BJ (cell line): ENCODE measurements around the gene DRC7. TPM values are rescaled to one million over a fixed set of nuclear protein-coding genes. Genes with fewer than 3 reads are reported as not detected.
"Not testable (repeated sequence)": the region's sequence is repeated elsewhere in the genome, so short reads cannot be mapped to it uniquely, and the experiment has no call there.

Source experiments
- CTCF ChIA-PET: fragments of 350-600 bp; formaldehyde crosslinking; extraction: SDS; loops from one replicate; lab custom pipeline; 2021; ENCODE audit warnings: antibody characterized with exemption, inconsistent platforms; lab: Yijun Ruan, JAX
- POLR2A ChIA-PET: fragments of 300-600 bp; sonication (Branson Sonifier 250); formaldehyde crosslinking; extraction: SDS; loops from one replicate; lab custom pipeline; 2021; ENCODE audit warnings: antibody characterized with exemption; lab: Charles Lee
- DNase-seq: peaks from one replicate; pipeline ENCODE4 v3.0.0-alpha.2; 2011; ENCODE audit warnings: low read depth
- H3K27me3 ChIP-seq: 2 replicates; pipeline ENCODE4 v1.6.0; 2011; ENCODE audit warnings: low read length; ENCODE audit not compliant: control insufficient read depth, insufficient read depth
- H3K36me3 ChIP-seq: 2 replicates; pipeline ENCODE4 v1.5.1; 2011; ENCODE audit warnings: low read length; ENCODE audit not compliant: control insufficient read depth, insufficient read depth
- H3K4me3 ChIP-seq: 2 replicates; pipeline ENCODE4 v1.5.1; 2011; ENCODE audit warnings: low read depth, mild to moderate bottlenecking, control low read depth, low read length
- CTCF ChIP-seq: IDR thresholded peaks from 2 replicates; pipeline ENCODE4 v1.5.1; 2011; ENCODE audit warnings: low read depth, mild to moderate bottlenecking, control low read depth, inconsistent platforms, low read length, moderate library complexity; ENCODE audit not compliant: insufficient read depth
- polyA plus RNA-seq: library from polyadenylated mRNA; depleted of rRNA; stranded (reverse); fragments of >200 nt; gene quantifications from 2 replicates; pipeline ENCODE4 v1.2.3, GENCODE V29; 2011

Gene DRC7
- polyA plus RNA-seq, 1 experiment, result not detected

DNA sequence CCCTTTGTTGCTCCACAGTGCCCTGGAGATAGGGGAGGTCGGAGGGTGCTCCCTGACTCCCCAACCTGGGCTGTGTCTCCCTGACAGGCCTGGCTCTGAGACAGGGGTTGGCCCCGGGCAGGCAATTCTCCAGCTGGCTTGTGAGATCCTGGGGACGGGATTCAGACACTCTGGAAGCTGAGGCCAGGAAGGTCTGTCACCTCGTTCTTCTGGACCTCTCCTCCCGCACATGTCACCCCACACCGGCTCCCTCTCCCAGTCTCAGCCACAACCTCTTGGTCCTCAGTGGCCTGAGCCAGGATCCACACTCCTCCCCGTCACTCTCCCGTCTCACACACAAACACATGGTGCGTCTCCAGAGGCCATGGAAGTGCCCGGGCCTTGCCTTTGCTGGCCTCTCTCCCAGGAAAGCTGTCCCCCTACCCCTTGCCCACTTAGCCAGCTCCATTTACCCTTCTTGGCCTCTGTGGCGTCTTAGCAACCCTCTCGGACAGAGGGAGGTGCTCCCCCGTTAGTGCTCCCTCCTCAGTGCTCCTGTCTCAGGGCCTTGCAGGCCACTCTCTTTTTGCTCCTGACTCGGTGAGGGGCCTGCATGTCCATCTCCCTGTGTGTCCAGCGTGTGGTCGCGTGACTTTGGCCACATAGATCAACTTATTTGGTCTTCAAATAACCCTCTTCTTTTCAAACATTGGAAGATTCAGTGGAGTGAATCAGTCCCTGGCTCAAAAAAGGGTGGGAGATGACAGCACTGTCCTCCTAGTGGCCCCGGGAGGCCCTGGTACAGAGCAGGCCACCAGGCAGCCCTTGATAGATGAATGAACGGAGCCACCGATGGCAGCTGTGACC, 25.8 kb upstream of the DRC7 start:
- CTCF ChIA-PET, result no interaction called here
- no peak for DNase-seq

DNA sequence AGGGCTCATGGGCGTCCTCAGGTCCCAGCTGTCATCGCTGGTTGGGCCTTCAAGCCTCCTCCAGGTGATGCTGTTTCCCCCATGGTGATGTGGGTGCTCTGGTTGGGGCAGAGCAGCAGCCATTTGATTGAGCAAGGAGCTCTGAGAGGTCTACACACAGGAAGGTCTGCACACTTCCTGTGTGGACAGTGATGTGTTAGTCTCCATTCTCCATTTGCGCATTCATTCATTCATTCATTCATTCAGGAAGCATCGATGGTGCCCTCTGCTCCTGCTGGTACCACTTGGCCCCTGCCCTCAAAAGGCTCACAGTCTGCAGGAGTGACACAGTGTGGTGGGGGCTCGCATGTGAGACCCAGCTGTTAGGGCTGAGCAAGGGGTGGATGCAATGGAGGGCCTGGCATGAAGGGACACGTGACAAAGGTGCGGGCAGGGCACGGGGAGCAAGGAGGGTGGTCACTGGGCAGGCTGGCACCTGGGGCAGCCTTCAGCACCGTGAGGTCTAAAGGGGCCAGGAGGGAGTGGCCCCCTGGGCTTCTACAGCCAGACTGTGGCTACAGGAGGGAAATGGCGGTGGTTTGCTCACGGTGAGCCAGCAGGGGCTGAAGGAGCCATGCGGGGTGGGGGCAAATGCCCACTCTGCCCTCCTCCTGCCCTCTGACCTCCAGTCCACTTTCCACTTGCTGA, 25.0 kb upstream of the DRC7 start:
- Histone ChIP-seq H3K27me3 (peaks cover 17% of the 10 kb centered on the region), H3K4me3 (no peak overlapping the region), H3K36me3 (no peaks in the 10 kb centered on the region)
- ChIA-PET CTCF (no interaction called here), POLR2A (no interaction called here)
- no peak for TF ChIP-seq CTCF
- no peak for DNase-seq

More for the DNA sequence above, 25.8 kb upstream of the DRC7 start:
- no peak for TF ChIP-seq CTCF
- POLR2A ChIA-PET, result no interaction called here
- no peak overlapping the region for H3K4me3 ChIP-seq
- H3K36me3 ChIP-seq, result no peaks in the 10 kb centered on the region
- peaks cover 11% of the 10 kb centered on the region for H3K27me3 ChIP-seq

DNA sequence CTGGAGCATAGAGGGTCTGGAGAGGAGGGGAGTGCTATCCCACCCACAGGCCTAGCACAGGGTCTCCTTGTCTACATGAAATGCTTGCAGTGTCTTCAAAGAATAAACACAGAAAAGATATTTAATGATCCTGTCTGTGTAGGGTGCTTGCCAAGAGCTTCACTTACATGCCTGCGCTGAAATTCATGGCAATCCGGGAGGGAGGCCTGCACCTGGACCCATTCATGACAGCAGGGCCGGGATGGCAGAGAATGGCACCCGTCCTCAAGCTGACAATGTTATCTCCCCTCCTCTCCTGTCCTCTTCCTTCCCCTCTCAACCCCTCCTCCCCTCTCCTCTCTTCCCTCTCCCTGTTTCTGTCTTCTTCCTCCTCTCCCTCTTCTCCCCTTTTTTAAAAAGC, 24.4 kb upstream of the DRC7 start:
- CTCF ChIA-PET, result no interaction called here
- H3K27me3 ChIP-seq, result peaks cover 17% of the 10 kb centered on the region
- TF ChIP-seq CTCF, result no peak
- DNase-seq, result no peak
- H3K4me3 ChIP-seq, result no peak overlapping the region
- H3K36me3 ChIP-seq, result no peaks in the 10 kb centered on the region
- POLR2A ChIA-PET, result no interaction called here

DNA sequence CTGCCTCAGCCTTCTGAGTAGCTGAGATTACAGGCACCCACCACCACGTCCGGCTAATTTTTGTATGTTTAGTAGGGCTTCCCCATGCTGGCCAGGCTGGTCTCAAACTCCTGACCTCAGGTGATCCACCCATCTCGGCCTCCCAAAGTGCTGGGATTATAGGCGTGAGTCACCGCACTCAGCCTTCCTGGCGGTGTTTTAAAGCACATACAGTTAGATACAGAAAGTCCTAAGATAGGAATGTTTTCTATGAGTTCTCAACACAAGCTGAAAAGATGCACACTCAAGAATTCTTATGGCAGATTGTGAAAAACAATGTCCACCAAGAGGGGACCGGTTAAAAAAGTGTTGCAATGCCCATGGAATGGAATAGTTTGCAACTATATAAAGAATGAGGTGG, 23.2 kb upstream of the DRC7 start:
- DNase-seq, POLR2A ChIA-PET: not testable (repeated sequence)
- CTCF ChIA-PET, result interaction anchor here (0.9 kb wide), 1 partner anchor 12 kb away, joined by 3 read pairs; no protein-coding TSS in a partner anchor

DNA sequence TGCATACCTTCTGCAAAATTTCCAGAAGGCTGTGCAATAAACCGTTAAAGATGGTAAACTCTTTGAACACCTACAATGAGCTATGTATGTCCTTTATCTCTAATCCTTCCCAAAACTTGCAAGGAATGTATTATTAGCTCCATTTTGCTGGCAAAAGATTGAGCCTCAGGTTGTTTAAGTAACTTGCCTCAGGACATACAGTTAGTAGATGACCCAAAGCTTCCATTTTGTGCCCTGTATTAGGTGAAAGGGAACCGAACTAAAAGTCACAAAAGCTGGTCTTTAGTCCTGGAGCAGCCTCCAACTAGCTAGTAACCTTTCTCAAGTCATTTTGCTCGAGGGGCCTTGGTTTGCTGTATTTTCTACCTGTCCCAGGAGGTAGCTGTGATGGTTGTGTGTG, 22.2 kb upstream of the DRC7 start:
- TF ChIP-seq CTCF, result no peak
- ChIA-PET POLR2A (no interaction called here), CTCF (interaction anchor here (0.9 kb wide), 2 partner anchors 8 to 11 kb away, joined by 3 read pairs; no protein-coding TSS in a partner anchor)
- Histone ChIP-seq H3K36me3 (no peaks in the 10 kb centered on the region), H3K4me3 (no peak overlapping the region), H3K27me3 (peaks cover 19% of the 10 kb centered on the region)
- no peak for DNase-seq

More for the DNA sequence above, 23.2 kb upstream of the DRC7 start:
- not testable (repeated sequence) for H3K36me3 ChIP-seq, H3K4me3 ChIP-seq
- H3K27me3 ChIP-seq, result peaks cover 18% of the 10 kb centered on the region
